ENCODE measurements around the gene STK4. TPM values are rescaled to one million over a fixed set of nuclear protein-coding genes. Genes with fewer than 3 reads are reported as not detected.

The STK4 gene
- total RNA-seq, 1 experiment from 2014 or later: 43.0 TPM

DNA sequence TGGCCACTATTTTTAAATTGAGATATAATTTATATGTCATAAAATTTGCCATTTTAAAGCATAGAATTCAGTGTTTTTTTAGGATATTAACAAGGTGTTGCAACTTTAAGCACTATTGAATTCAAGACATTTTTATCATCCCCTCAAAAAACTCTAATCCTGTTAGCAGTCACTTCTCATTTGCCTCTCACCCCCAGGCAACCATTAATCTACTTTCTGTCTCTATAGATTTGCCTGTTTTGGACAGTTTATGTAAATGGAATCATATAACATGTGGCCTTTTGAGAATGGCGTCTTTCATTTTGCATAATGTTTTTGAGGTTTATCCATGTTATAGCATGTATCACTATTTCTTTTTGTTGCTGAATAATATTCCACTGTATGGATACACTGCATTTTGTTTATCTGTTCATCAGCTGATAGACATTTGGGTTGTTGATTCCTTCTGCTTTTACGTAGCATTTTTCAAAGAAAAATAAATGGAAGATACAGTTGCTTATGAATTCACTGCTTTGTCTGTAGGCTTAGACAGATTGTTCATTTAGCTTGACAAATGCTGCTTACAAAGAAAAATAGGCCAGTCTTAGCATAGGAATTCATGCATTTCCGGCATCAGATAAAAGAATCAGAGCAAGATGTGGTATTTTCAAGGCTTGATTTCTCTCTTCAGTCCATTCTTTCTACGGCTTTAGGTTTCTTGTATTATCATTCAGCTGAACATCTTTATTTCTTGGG, 52.9 kb downstream of the STK4 start:
- Histone ChIP-seq H3K56ac (ENCODE audit: insufficient read length, low read depth, low read length) (no peak overlapping the region), H2BK20ac (ENCODE audit: low read depth, low read length, poor library complexity, severe bottlenecking) (no peak overlapping the region), H2AK5ac (ENCODE audit: insufficient read length, low read length) (no peak overlapping the region), H3K27me3 (ENCODE audit: insufficient read depth, low read length) (no peaks in the 10 kb centered on the region), H3K4me2 (ENCODE audit: insufficient read depth, insufficient read length, low read length) (no peak overlapping the region), H3K9me3 (ENCODE audit: control insufficient read depth, low read depth, low read length) (no peaks in the 10 kb centered on the region), H4K8ac (replicated peaks; ENCODE audit: insufficient read length, low read depth, low read length) (no peak overlapping the region), H3K79me1 (ENCODE audit: insufficient read depth, low read depth, low read length, poor library complexity, severe bottlenecking) (no peaks in the 10 kb centered on the region), H4K5ac (ENCODE audit: insufficient read length, low read depth, low read length) (no peak overlapping the region), H2BK12ac (ENCODE audit: insufficient read length, low read depth, low read length) (no peak overlapping the region), H2BK120ac (ENCODE audit: low read depth, low read length, poor library complexity, severe bottlenecking) (no peak overlapping the region), H2BK5ac (ENCODE audit: insufficient read length, low read length) (no peak overlapping the region), H3K4ac (ENCODE audit: low read depth, low read length) (no peak overlapping the region), H4K91ac (ENCODE audit: insufficient read length, low read depth, low read length) (no peak overlapping the region), H3K23me2 (ENCODE audit: insufficient read length, low read depth, low read length, poor library complexity, severe bottlenecking) (no peaks in the 10 kb centered on the region), H4K20me1 (ENCODE audit: control insufficient read depth, insufficient read depth, insufficient read length) (no peaks in the 10 kb centered on the region), H2AFZ (ENCODE audit: low read length) (no peak overlapping the region), H3K14ac (ENCODE audit: insufficient read depth, low read length) (no peak overlapping the region), H3K9ac (ENCODE audit: extremely low read depth, insufficient read length, low read length) (no peak overlapping the region), H3T11ph (ENCODE audit: low read length) (no peak overlapping the region), H3K23ac (ENCODE audit: insufficient read length, low read depth, low read length) (no peak overlapping the region), H3K4me1 (ENCODE audit: insufficient read depth, low read length) (peaks cover 6% of the 10 kb centered on the region; the same call in 1 of the 2 replicates), H3K18ac (ENCODE audit: insufficient read length, low read depth, low read length) (no peak overlapping the region), H3K27ac (ENCODE audit: insufficient read length, low read depth, low read length) (no peak overlapping the region), H3K79me2 (ENCODE audit: insufficient read depth, low read length) (no peaks in the 10 kb centered on the region), H2BK15ac (ENCODE audit: low read depth, low read length) (no peak overlapping the region)
- no peaks in the 10 kb centered on the region for H3K27me3 Mint-ChIP-seq (ENCODE audit: low read depth)
- WGBS (ENCODE audit: extremely low coverage, insufficient read length, low lambda C conversion rate): no CpG with 5 or more reads among the region's 4 CpGs
- TF ChIP-seq, protein P1, sequence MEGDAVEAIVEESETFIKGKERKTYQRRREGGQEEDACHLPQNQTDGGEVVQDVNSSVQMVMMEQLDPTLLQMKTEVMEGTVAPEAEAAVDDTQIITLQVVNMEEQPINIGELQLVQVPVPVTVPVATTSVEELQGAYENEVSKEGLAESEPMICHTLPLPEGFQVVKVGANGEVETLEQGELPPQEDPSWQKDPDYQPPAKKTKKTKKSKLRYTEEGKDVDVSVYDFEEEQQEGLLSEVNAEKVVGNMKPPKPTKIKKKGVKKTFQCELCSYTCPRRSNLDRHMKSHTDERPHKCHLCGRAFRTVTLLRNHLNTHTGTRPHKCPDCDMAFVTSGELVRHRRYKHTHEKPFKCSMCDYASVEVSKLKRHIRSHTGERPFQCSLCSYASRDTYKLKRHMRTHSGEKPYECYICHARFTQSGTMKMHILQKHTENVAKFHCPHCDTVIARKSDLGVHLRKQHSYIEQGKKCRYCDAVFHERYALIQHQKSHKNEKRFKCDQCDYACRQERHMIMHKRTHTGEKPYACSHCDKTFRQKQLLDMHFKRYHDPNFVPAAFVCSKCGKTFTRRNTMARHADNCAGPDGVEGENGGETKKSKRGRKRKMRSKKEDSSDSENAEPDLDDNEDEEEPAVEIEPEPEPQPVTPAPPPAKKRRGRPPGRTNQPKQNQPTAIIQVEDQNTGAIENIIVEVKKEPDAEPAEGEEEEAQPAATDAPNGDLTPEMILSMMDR (conservative IDR thresholded peaks at IDR 0.05): no peak
- no peaks in the 10 kb centered on the region for H3K9me3 Mint-ChIP-seq
- no peak for DNase-seq
- H3K4me1 Mint-ChIP-seq: peaks cover 33 to 39% of the 10 kb centered on the region in 2 experiments
- H3K36me3 Mint-ChIP-seq (ENCODE audit: insufficient read depth in 1 of 3, low read depth in 3 of 3): peaks cover 0 to 6% (median 0%) of the 10 kb centered on the region in 3 experiments; a peak in 3 of 7 replicates
- H3K27ac Mint-ChIP-seq: peak overlapping the region in 2 of 3 experiments; percentile 47 to 51; a peak in 2 of 7 replicates
- H3K4me3 Mint-ChIP-seq: no peak overlapping the region

Measured in H9 (cell line).